Thyroid gland (tissue), 4 donors: ENCODE data around the gene MAMLD1.

Experiments
- CTCF ChIP-seq, 6 experiments: fragments of 200-600 bp in 3 of 6; fragments of 450-650 bp in 3 of 6; sonication (generic) in 3 of 6; IDR thresholded peaks; one replicate each; pipeline ENCODE4 v1.5.1; 2016 to 2019; ENCODE audit warnings: antibody characterized with exemption in 6 of 6, mild to moderate bottlenecking in 2 of 6, inconsistent platforms in 1 of 6, moderate library complexity in 1 of 6
- POLR2A ChIP-seq, 2 donors: fragments of 450-650 bp; IDR thresholded peaks; one replicate each; pipeline ENCODE4 v1.6.1; 2017; ENCODE audit warnings: antibody characterized with exemption in 2 of 2, mild to moderate bottlenecking in 2 of 2, moderate library complexity in 1 of 2

- no peak for TF ChIP-seq CTCF (IDR thresholded peaks at IDR 0.05)
- no peak for TF ChIP-seq POLR2A (IDR thresholded peaks at IDR 0.05)
Measured at GRCh38 chrX:150472306-150472705, 109.2 kb downstream of the MAMLD1 start.
